WTC11 (cell line): ENCODE results near the gene FAM13C. TPM values are rescaled to one million over a fixed set of nuclear protein-coding genes. Genes with fewer than 3 reads are reported as not detected.

ENCODE experiments used
- ATAC-seq: fragments of 200-7000 bp; cut with Tn5 transposase; 2 replicates; pipeline ENCODE4 v1.10.0; 2021; ENCODE audit warnings: mild to moderate bottlenecking, moderate library complexity
- CTCF ChIA-PET: fragments of 300-600 bp; sonication (Branson Sonifier 250); formaldehyde crosslinking; loops from one replicate; lab custom pipeline; 2021; ENCODE audit warnings: antibody characterized with exemption; lab: Charles Lee
- POLR2A ChIA-PET: fragments of 350-600 bp; sonication (Branson Sonifier 250); formaldehyde crosslinking; loops from one replicate; lab custom pipeline; 2021; ENCODE audit warnings: antibody characterized with exemption; lab: Charles Lee
- DNase-seq: peaks from one replicate; pipeline ENCODE4 v3.0.0; 2021; ENCODE audit warnings: low spot score
- H3K27ac Mint-ChIP-seq: 2 replicates; pipeline ENCODE4 v1.8.0; 2021; ENCODE audit warnings: mixed read lengths
- H3K27me3 Mint-ChIP-seq: 2 replicates; pipeline ENCODE4 v1.8.0; 2021; ENCODE audit warnings: low read depth, mild to moderate bottlenecking, moderate library complexity, mixed read lengths
- H3K36me3 Mint-ChIP-seq: 2 replicates; pipeline ENCODE4 v1.8.0; 2021; ENCODE audit warnings: mixed read lengths
- H3K4me1 Mint-ChIP-seq: 2 replicates; pipeline ENCODE4 v1.8.0; 2022; ENCODE audit warnings: mixed read lengths
- H3K4me3 Mint-ChIP-seq: 2 replicates; pipeline ENCODE4 v1.8.0; 2021; ENCODE audit warnings: mild to moderate bottlenecking, moderate library complexity, mixed read lengths
- H3K9me3 Mint-ChIP-seq: 2 replicates; pipeline ENCODE4 v1.8.0; 2021; ENCODE audit warnings: mixed read lengths
- ATF1 ChIP-seq: sonication (generic); formaldehyde crosslinking; IDR thresholded peaks from 2 replicates; pipeline ENCODE4 v1.8.1; 2023; ENCODE audit warnings: mild to moderate bottlenecking, moderate library complexity, missing genetic modification reagents
- JUN ChIP-seq: sonication (generic); formaldehyde crosslinking; IDR thresholded peaks from 2 replicates; pipeline ENCODE4 v1.8.0; 2023; ENCODE audit warnings: mild to moderate bottlenecking, missing genetic modification reagents
- NFE2L1 ChIP-seq: sonication (generic); formaldehyde crosslinking; IDR thresholded peaks from 2 replicates; pipeline ENCODE4 v1.8.1; 2023; ENCODE audit warnings: missing genetic modification reagents
- NFYB ChIP-seq: sonication (generic); formaldehyde crosslinking; conservative IDR thresholded peaks from 2 replicates; pipeline ENCODE4 v1.8.0; 2022; ENCODE audit warnings: low read depth, missing genetic modification reagents
- NR1H2 ChIP-seq: sonication (generic); formaldehyde crosslinking; IDR thresholded peaks from 2 replicates; pipeline ENCODE4 v1.9.0; 2021; ENCODE audit warnings: mild to moderate bottlenecking, moderate library complexity, missing genetic modification reagents
- OVOL2 ChIP-seq: fragments of 250-450 bp; sonication (Bioruptor Pico); IDR thresholded peaks from 2 replicates; pipeline ENCODE4 v1.9.0; 2021; ENCODE audit warnings: mild to moderate bottlenecking, borderline replicate concordance
- RELA ChIP-seq: sonication (generic); formaldehyde crosslinking; IDR thresholded peaks from 2 replicates; pipeline ENCODE4 v1.8.1; 2022; ENCODE audit warnings: missing genetic modification reagents, mild to moderate bottlenecking, borderline replicate concordance
- SMAD3 ChIP-seq: sonication (generic); formaldehyde crosslinking; IDR thresholded peaks from 2 replicates; pipeline ENCODE4 v1.8.0; 2022; ENCODE audit warnings: missing genetic modification reagents, mild to moderate bottlenecking, borderline replicate concordance
- SOX15 ChIP-seq: fragments of 250-450 bp; sonication (Bioruptor Pico); IDR thresholded peaks from 2 replicates; pipeline ENCODE4 v1.9.0; 2021; ENCODE audit warnings: mild to moderate bottlenecking
- TCF7 ChIP-seq: sonication (generic); formaldehyde crosslinking; IDR thresholded peaks from 2 replicates; pipeline ENCODE4 v1.8.0; 2022; ENCODE audit warnings: mild to moderate bottlenecking, low read depth, missing genetic modification reagents, moderate library complexity
- TEAD1 ChIP-seq: sonication (generic); formaldehyde crosslinking; IDR thresholded peaks from 2 replicates; pipeline ENCODE4 v1.8.0; 2022; ENCODE audit warnings: mild to moderate bottlenecking, missing genetic modification reagents
- TP53 ChIP-seq: sonication (generic); formaldehyde crosslinking; IDR thresholded peaks from 2 replicates; pipeline ENCODE4 v1.8.1; 2023; ENCODE audit warnings: mild to moderate bottlenecking, missing genetic modification reagents
- ZNF121 ChIP-seq: sonication (generic); formaldehyde crosslinking; IDR thresholded peaks from 2 replicates; pipeline ENCODE4 v1.8.0; 2023; ENCODE audit warnings: missing genetic modification reagents
- ZNF317 ChIP-seq: sonication (generic); formaldehyde crosslinking; IDR thresholded peaks from 2 replicates; pipeline ENCODE4 v1.8.1; 2023; ENCODE audit warnings: low read depth, mild to moderate bottlenecking, moderate library complexity, missing genetic modification reagents, borderline replicate concordance
- ZNF416 ChIP-seq: fragments of 250-450 bp; sonication (Bioruptor Pico); IDR thresholded peaks from 2 replicates; pipeline ENCODE4 v1.9.0; 2021; ENCODE audit warnings: mild to moderate bottlenecking, inconsistent platforms
- total RNA-seq: library from RNA; stranded (reverse); gene quantifications from 3 replicates; pipeline ENCODE4 v1.2.3, GENCODE V29; 2021
- TF ChIP-seq, protein P1 (sequence below): sonication (generic); formaldehyde crosslinking; IDR thresholded peaks from 2 replicates; pipeline ENCODE4 v1.8.1; 2022; ENCODE audit warnings: missing genetic modification reagents, borderline replicate concordance
- TF ChIP-seq, protein P2 (sequence below): sonication (generic); formaldehyde crosslinking; IDR thresholded peaks from 2 replicates; pipeline ENCODE4 v1.8.1; 2022; ENCODE audit warnings: mild to moderate bottlenecking, moderate library complexity, missing genetic modification reagents
- TF ChIP-seq, protein P3 (sequence below): sonication (generic); formaldehyde crosslinking; IDR thresholded peaks from 2 replicates; pipeline ENCODE4 v1.8.1; 2023; ENCODE audit warnings: mild to moderate bottlenecking, moderate library complexity, missing genetic modification reagents
- TF ChIP-seq, protein P4 (sequence below): sonication (generic); formaldehyde crosslinking; conservative IDR thresholded peaks from 2 replicates; pipeline ENCODE4 v1.8.1; 2023; ENCODE audit warnings: mild to moderate bottlenecking, low read depth, missing genetic modification reagents, moderate library complexity
- TF ChIP-seq, protein P5 (sequence below): sonication (generic); formaldehyde crosslinking; IDR thresholded peaks from 2 replicates; pipeline ENCODE4 v1.8.0; 2023; ENCODE audit warnings: mild to moderate bottlenecking, missing genetic modification reagents

The FAM13C gene
- total RNA-seq, 1 experiment from 2014 or later = 1.5 TPM

DNA sequence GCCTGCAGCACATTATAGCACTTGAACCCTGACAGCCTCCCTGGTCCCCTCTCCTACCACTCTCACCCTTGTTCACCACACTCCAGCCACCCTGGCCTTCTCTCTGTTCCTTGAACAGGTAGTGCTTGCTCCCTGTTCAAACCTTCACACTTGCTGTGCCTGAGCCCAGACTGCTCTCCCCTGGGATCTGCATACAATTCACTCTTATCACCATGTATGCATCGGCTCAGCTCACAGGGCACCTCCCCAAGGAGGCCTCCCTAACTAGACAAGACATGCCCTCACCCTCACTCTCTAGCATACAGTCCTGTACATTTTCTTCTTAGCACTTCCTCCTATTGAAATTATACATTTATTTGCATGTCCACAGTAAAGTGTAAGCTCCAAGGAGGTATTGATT lies 59.3 kb downstream of the FAM13C start (continued):
- TF ChIP-seq JUN (CRISPR knock-in tag) = no peak
- TF ChIP-seq RELA (CRISPR knock-in tag) = no peak
- TF ChIP-seq, protein P1, sequence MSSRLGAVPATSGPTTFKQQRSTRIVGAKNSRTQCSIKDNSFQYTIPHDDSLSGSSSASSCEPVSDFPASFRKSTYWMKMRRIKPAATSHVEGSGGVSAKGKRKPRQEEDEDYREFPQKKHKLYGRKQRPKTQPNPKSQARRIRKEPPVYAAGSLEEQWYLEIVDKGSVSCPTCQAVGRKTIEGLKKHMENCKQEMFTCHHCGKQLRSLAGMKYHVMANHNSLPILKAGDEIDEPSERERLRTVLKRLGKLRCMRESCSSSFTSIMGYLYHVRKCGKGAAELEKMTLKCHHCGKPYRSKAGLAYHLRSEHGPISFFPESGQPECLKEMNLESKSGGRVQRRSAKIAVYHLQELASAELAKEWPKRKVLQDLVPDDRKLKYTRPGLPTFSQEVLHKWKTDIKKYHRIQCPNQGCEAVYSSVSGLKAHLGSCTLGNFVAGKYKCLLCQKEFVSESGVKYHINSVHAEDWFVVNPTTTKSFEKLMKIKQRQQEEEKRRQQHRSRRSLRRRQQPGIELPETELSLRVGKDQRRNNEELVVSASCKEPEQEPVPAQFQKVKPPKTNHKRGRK (CRISPR knock-in tag) = no peak
- TF ChIP-seq OVOL2 (CRISPR knock-in tag) = no peak
- TF ChIP-seq NFYB (CRISPR knock-in tag) = no peak
- TF ChIP-seq, protein P2, sequence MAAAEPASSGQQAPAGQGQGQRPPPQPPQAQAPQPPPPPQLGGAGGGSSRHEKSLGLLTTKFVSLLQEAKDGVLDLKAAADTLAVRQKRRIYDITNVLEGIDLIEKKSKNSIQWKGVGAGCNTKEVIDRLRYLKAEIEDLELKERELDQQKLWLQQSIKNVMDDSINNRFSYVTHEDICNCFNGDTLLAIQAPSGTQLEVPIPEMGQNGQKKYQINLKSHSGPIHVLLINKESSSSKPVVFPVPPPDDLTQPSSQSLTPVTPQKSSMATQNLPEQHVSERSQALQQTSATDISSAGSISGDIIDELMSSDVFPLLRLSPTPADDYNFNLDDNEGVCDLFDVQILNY (CRISPR knock-in tag) = no peak
- TF ChIP-seq SMAD3 (CRISPR knock-in tag) = no peak
- TF ChIP-seq ZNF317 (CRISPR knock-in tag) = no peak
- TF ChIP-seq TCF7 (CRISPR knock-in tag) = no peak
- TF ChIP-seq, protein P3, sequence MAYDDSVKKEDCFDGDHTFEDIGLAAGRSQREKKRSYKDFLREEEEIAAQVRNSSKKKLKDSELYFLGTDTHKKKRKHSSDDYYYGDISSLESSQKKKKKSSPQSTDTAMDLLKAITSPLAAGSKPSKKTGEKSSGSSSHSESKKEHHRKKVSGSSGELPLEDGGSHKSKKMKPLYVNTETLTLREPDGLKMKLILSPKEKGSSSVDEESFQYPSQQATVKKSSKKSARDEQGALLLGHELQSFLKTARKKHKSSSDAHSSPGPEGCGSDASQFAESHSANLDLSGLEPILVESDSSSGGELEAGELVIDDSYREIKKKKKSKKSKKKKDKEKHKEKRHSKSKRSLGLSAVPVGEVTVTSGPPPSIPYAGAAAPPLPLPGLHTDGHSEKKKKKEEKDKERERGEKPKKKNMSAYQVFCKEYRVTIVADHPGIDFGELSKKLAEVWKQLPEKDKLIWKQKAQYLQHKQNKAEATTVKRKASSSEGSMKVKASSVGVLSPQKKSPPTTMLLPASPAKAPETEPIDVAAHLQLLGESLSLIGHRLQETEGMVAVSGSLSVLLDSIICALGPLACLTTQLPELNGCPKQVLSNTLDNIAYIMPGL (CRISPR knock-in tag) = no peak

DNA sequence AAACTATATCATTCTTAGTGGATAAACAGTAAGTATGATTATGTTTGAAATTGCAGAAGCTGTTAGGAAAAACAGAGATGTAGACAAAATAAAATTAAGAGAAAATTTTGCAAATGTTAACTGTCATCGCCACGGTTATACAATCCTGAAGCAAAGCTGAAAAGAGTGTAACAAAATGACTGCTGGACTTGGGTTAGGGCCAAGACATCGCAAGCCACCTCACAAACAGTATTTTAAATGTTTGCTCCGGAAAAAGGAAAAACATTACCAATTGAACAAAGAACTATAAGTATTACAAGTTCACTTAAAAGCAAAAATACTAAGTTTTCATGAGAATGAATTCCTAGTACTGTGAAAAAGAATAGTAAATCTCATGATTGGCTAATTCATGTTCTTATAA lies 60.0 kb downstream of the FAM13C start:
- Mint-ChIP-seq H3K4me1 (peaks cover 14% of the 10 kb centered on the region), H3K36me3 (no peaks in the 10 kb centered on the region), H3K27ac (no peak overlapping the region), H3K4me3 (no peak overlapping the region), H3K9me3 (no peaks in the 10 kb centered on the region), H3K27me3 (no peaks in the 10 kb centered on the region)
- no peak for ATAC-seq
- TF ChIP-seq ZNF416 (CRISPR knock-in tag) (no peak), SOX15 (CRISPR knock-in tag) (no peak), NR1H2 (CRISPR knock-in tag) (no peak), TEAD1 (CRISPR knock-in tag) (no peak)
- TF ChIP-seq, protein P4, sequence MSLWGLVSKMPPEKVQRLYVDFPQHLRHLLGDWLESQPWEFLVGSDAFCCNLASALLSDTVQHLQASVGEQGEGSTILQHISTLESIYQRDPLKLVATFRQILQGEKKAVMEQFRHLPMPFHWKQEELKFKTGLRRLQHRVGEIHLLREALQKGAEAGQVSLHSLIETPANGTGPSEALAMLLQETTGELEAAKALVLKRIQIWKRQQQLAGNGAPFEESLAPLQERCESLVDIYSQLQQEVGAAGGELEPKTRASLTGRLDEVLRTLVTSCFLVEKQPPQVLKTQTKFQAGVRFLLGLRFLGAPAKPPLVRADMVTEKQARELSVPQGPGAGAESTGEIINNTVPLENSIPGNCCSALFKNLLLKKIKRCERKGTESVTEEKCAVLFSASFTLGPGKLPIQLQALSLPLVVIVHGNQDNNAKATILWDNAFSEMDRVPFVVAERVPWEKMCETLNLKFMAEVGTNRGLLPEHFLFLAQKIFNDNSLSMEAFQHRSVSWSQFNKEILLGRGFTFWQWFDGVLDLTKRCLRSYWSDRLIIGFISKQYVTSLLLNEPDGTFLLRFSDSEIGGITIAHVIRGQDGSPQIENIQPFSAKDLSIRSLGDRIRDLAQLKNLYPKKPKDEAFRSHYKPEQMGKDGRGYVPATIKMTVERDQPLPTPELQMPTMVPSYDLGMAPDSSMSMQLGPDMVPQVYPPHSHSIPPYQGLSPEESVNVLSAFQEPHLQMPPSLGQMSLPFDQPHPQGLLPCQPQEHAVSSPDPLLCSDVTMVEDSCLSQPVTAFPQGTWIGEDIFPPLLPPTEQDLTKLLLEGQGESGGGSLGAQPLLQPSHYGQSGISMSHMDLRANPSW (CRISPR knock-in tag) = no peak
- POLR2A ChIA-PET = no interaction called here
- no peak for DNase-seq
- CTCF ChIA-PET = no interaction called here

DNA sequence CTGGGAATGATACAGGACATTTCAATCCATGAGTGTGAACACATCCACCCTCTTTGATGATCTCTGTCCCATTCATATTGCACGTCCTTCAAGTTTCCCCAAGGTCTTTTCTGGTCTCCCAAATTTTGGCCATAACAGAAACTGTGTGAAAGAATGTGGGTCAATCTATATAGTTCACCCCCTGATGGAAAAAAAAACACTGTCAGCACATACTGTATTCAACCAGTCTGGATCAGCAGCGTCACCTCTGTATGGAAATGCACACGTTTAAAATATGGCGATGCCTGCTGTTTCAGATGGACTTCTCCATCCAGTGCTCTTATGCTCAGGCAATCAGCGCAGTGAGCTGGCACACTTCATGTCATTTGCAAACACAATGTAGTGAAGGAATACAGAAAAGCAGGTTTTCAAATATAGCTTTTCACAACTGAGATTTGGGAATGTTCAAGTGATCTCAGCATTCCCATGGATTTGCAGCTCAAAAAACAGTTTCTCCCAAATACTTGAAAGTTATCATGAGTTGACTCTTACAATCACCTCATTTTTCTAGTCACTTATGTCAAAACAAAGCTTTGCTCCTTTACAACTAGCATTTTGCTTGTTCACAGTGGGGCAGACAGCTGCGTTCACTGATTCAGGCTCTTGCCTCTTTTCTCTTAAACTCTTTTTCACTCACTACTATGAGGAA lies 61.1 kb downstream of the FAM13C start:
- TF ChIP-seq OVOL2 (CRISPR knock-in tag) (no peak), TP53 (CRISPR knock-in tag) (no peak), NFE2L1 (CRISPR knock-in tag) (no peak), ZNF121 (CRISPR knock-in tag) (no peak), ATF1 (CRISPR knock-in tag) (no peak)
- TF ChIP-seq, protein P5, sequence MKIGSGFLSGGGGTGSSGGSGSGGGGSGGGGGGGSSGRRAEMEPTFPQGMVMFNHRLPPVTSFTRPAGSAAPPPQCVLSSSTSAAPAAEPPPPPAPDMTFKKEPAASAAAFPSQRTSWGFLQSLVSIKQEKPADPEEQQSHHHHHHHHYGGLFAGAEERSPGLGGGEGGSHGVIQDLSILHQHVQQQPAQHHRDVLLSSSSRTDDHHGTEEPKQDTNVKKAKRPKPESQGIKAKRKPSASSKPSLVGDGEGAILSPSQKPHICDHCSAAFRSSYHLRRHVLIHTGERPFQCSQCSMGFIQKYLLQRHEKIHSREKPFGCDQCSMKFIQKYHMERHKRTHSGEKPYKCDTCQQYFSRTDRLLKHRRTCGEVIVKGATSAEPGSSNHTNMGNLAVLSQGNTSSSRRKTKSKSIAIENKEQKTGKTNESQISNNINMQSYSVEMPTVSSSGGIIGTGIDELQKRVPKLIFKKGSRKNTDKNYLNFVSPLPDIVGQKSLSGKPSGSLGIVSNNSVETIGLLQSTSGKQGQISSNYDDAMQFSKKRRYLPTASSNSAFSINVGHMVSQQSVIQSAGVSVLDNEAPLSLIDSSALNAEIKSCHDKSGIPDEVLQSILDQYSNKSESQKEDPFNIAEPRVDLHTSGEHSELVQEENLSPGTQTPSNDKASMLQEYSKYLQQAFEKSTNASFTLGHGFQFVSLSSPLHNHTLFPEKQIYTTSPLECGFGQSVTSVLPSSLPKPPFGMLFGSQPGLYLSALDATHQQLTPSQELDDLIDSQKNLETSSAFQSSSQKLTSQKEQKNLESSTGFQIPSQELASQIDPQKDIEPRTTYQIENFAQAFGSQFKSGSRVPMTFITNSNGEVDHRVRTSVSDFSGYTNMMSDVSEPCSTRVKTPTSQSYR (CRISPR knock-in tag) = no peak
- CTCF ChIA-PET = interaction anchor here (0.5 kb wide), 1 partner anchor 187 kb away, joined by 4 read pairs; no protein-coding TSS in a partner anchor
- Mint-ChIP-seq H3K27ac (no peak overlapping the region), H3K4me1 (peaks cover 14% of the 10 kb centered on the region), H3K27me3 (no peaks in the 10 kb centered on the region), H3K36me3 (no peaks in the 10 kb centered on the region), H3K9me3 (no peaks in the 10 kb centered on the region), H3K4me3 (no peak overlapping the region)
- POLR2A ChIA-PET = no interaction called here
- DNase-seq (no peak), ATAC-seq (no peak)
